ENCODE data around the gene TEDC1.

Gene TEDC1

GRCh38 chr14:105458010-105458409 is 33.0 kb upstream of the TEDC1 start:
- no peak for DNase-seq (ENCODE audit: low read depth in 2 of 2, low spot score in 1 of 2)

DNA sequence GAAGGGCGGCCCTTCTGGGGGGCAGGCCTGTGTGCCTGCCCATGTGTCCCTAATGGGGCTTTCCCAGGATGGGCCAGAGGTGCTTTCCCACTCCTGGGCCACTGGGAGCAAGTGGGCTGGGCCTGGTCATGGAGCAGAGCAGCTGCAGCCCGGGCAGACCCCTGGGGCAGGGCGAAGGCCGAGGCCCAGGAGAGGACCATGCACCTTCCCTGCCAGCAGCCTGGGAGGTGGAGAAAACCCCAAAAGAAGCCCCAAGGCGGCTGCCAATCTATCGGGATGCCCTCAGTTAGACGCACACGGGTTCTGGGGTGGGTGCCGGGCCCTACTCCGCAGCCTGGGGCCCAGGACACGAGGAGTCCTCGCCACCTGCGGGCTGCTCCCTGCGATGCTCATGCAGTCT is 32.5 kb upstream of the TEDC1 start:
- DNase-seq (ENCODE audit: low read depth in 2 of 2, low spot score in 1 of 2), result no peak

DNA sequence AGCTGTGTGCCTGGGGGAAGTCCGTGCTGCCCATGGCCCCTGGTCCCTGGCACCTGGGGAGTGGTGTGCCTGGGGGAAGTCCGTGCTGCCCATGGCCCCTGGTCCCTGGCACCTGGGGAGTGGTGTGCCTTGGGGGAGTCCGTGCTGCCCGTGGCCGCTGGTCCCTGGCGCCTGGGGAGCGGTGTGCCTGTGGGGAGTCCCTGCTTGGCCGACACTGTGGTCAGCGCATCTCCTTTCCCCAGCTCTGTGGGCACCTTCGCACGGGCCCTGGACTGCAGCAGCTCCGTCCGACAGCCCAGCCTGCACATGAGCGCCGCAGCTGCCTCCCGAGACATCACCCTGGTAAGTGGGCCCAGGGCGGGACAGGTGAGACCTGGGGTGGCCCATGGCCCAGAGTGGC is 30.9 kb upstream of the TEDC1 start:
- DNase-seq (ENCODE audit: low read depth in 2 of 2, low spot score in 1 of 2), result no peak

DNA sequence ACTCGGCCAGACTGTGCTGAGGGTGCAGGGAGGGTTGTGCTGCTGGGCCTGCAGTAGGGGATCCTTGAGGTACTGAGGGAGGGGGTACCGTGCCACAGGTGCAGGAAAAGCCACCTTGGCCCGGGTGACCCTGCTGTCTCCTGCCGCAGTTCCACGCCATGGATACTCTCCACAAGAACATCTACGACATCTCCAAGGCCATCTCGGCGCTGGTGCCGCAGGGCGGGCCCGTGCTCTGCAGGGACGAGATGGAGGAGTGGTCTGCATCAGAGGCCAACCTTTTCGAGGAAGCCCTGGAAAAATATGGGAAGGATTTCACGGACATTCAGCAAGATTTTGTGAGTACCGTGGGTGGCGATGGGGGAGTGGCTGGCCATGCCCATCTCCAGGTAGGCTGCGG is 30.4 kb upstream of the TEDC1 start:
- DNase-seq (ENCODE audit: low read depth in 2 of 2, low spot score in 1 of 2), result no peak

GRCh38 chr14:105461903-105462302 is 29.1 kb upstream of the TEDC1 start:
- no peak for DNase-seq (ENCODE audit: low read depth in 2 of 2, low spot score in 1 of 2)

GRCh38 chr14:105464501-105464900 is 26.5 kb upstream of the TEDC1 start:
- DNase-seq (ENCODE audit: low read depth in 2 of 2, low spot score in 1 of 2), result no peak

GRCh38 chr14:105465209-105466031 is 25.6 kb upstream of the TEDC1 start:
- no peak for DNase-seq (ENCODE audit: low read depth in 2 of 2, low spot score in 1 of 2)

DNA sequence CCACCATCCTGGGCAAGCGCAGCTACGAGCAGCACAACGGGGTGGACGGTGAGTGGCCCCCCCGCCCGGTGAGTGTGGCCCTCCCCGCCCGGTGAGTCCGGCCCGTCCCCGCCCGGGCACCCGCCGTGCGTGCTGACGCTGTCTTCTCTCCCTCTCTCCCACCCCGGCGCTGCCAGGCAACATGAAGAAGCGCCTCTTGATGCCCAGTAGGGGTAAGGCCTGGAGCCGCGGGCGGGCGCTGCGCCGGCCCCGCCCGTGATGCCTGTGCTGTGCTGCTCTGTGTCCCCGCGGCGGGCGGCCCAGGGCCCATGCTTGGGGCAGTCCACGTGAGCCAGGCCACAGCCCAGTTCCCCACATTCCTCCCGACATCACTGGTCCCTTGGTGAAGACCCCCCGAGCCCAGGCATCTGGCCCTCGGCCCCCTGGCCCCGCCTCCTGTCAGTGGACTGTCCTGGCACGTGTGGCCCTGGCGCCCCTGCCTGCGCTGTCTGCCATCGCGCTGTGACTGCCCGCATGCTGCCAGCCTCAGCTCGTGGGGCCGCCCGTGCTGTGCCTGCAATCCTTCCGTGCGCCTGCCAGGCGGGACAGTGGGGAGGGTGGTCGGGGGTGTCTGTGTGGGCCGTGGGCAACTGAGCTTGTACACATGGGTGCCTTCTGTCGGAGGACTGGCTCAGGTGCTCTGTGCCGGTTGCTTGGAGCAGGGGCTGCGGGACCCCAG is 24.4 kb upstream of the TEDC1 start:
- DNase-seq (ENCODE audit: low read depth in 2 of 2, low spot score in 1 of 2), result no peak

GRCh38 chr14:105467249-105467941 is 23.7 kb upstream of the TEDC1 start:
- DNase-seq (ENCODE audit: low read depth in 2 of 2, low spot score in 1 of 2), result no peak

DNA sequence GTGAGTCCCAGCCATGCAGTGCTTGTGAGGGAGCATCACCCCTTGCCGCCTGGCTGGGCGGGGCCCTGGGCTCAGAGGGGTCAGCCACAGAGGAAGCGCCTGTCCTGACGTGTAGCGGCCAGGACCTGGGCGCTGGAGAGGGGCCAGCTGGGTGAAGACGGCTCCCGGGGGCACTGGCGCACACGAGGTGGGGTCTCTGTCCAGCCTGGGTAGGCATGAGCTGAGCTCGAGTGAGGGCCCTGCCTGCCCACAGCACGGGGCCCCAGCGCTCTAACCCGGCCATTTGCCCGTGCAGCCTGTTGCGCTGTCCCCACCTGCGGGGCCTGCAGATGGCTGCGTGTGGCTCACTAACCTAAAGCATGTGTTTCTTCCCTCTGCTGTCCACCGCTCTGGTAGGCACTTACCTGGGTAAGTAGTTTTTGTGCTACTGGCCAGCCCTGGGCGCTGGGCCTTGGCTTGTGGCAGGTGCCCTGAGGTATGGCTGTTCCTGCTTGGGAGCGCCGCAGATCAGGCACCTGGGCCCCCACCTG is 23.0 kb upstream of the TEDC1 start:
- DNase-seq (ENCODE audit: low read depth in 2 of 2, low spot score in 1 of 2), result no peak

- DNase-seq (ENCODE audit: low read depth in 2 of 2, low spot score in 1 of 2), result no peak
Observed at GRCh38 chr14:105468621-105469241, 22.3 kb upstream of the TEDC1 start.

DNA sequence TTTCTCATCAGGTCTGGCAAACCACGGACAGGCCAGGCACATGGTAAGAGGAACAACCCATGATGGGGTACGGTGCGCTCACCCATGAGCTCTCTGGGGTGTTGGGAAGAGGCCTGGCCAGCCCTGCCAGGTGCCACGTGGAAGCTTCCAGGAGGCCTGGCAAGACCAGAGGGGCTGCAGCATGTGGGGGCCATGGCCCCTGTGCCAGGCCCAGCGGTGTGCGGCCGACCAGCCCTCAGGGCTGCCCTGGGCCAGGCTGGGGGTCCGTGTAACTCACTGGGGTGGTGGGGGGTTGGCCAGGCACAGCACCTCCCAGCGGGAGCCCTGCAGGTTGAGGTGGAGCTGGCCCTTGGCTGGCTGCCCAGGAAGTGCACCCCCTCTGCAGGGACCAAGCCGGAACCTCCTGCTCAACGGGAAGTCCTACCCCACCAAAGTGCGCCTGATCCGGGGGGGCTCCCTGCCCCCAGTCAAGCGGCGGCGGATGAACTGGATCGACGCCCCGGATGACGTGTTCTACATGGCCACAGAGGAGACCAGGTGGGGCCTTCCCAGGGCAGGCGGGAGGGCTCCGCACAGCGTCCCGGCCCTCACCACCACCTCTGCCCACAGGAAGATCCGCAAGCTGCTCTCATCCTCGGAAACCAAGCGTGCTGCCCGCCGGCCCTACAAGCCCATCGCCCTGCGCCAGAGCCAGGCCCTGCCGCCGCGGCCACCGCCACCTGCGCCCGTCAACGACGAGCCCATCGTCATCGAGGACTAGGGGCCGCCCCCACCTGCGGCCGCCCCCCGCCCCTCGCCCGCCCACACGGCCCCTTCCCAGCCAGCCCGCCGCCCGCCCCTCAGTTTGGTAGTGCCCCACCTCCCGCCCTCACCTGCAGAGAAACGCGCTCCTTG is 21.3 kb upstream of the TEDC1 start:
- no peak for DNase-seq (ENCODE audit: low read depth in 2 of 2, low spot score in 1 of 2)

GRCh38 chr14:105470350-105471296 is 20.4 kb upstream of the TEDC1 start:
- DNase-seq (ENCODE audit: low read depth in 2 of 2, low spot score in 1 of 2), result no peak

- DNase-seq (ENCODE audit: low read depth in 2 of 2, low spot score in 1 of 2), result no peak
Observed at GRCh38 chr14:105471297-105471821, 19.7 kb upstream of the TEDC1 start.

- DNase-seq (ENCODE audit: low read depth in 2 of 2, low spot score in 1 of 2), result no peak
Observed at GRCh38 chr14:105471823-105472485, 19.1 kb upstream of the TEDC1 start.

GRCh38 chr14:105472486-105472991 is 18.5 kb upstream of the TEDC1 start:
- DNase-seq (ENCODE audit: low read depth in 2 of 2, low spot score in 1 of 2), result no peak

GRCh38 chr14:105473033-105473676 is 17.9 kb upstream of the TEDC1 start:
- DNase-seq (ENCODE audit: low read depth in 2 of 2, low spot score in 1 of 2), result no peak

All from stimulated activated CD8-positive, alpha-beta memory T cell treated with anti-CD3 and anti-CD28 coated beads, Interleukin-4, amount 100 ng/mL, for 4 hours (primary cell).